Measurements from ENCODE around the gene DGKI. TPM values are rescaled to one million over a fixed set of nuclear protein-coding genes. Genes with fewer than 3 reads are reported as not detected.

The DGKI gene
- total and polyA plus RNA-seq, 2 donors (not counting 1 experiment from before 2014, with no cell fraction given): not detected

DNA sequence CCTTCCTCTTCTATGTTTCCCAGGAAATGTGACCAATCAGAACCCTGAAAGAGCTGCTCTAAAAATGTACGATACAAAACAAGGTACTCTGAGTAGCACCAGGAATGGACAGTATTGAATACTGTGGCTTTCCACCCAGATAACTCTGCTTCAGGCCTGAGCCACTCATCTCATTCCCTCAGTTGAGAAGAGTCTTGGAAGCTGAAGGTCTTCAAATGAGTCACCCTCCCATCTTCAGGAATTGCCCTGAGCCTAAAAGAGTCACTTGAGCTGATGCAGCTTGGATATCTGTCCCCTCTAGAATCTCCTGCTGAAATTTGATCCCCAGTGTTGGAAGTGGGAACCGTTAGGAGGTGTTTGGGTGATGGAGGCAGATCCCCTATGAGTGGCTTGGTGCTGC lies 210.4 kb downstream of the DGKI start:
- intact Hi-C loops (cut with micrococcal nuclease): no loop called here
- Histone ChIP-seq H4K20me1 (ENCODE audit: control insufficient read depth, insufficient read depth, low read length, poor library complexity, severe bottlenecking) (no peaks in the 10 kb centered on the region), H3K27me3 (replicated peaks in 1 of 4; ENCODE audit: control extremely low read depth in 1 of 4, control insufficient read depth in 3 of 4, insufficient read depth in 4 of 4, low read length in 3 of 4) (no peaks in the 10 kb centered on the region), H3K4me1 (ENCODE audit: control insufficient read depth in 2 of 2, insufficient read depth in 2 of 2, low read length in 2 of 2) (no peaks in the 10 kb centered on the region), H3K9ac (ENCODE audit: low read length) (no peak overlapping the region), H3K4me3 (ENCODE audit: control extremely low read depth in 1 of 5, extremely low read depth in 1 of 5, insufficient read depth in 1 of 5, low read depth in 2 of 5, low read length in 4 of 5) (no peak overlapping the region), H3K4me2 (replicated peaks; ENCODE audit: low read depth, low read length, poor library complexity, severe bottlenecking) (no peak overlapping the region), H3K9me3 (ENCODE audit: control extremely low read depth in 1 of 3, control insufficient read depth in 2 of 3, insufficient read depth in 1 of 3, low read length in 2 of 3) (no peaks in the 10 kb centered on the region), H3K27ac (ENCODE audit: low read length in 2 of 2) (no peak overlapping the region), H2AFZ (ENCODE audit: insufficient read depth, low read depth, low read length, poor library complexity, severe bottlenecking) (no peak overlapping the region), H3K79me2 (ENCODE audit: control insufficient read depth, insufficient read depth, low read length) (no peaks in the 10 kb centered on the region), H3K36me3 (replicated peaks in 1 of 2; ENCODE audit: control extremely low read depth in 1 of 2, control insufficient read depth in 1 of 2, extremely low read depth in 1 of 2, insufficient read depth in 2 of 2, low read length in 1 of 2) (no peaks in the 10 kb centered on the region)
- ChIA-PET POLR2A (no interaction called here), CTCF (no interaction called here)
- no peak for ATAC-seq (ENCODE audit: low read depth)
- no peaks in the 10 kb centered on the region for H3K4me1 Mint-ChIP-seq
- H3K4me3 Mint-ChIP-seq: no peak overlapping the region
- no peak for DNase-seq
- no peak overlapping the region for H3K27ac Mint-ChIP-seq
- H3K27me3 Mint-ChIP-seq: no peaks in the 10 kb centered on the region
- TF ChIP-seq CTCF (IDR thresholded peaks at IDR 0.05) (no peak), EZH2 (IDR thresholded peaks at IDR 0.05; ENCODE audit: borderline replicate concordance, insufficient read depth, low read depth, low read length, poor library complexity, severe bottlenecking) (no peak)
- H3K9me3 Mint-ChIP-seq (ENCODE audit: insufficient read depth): no peaks in the 10 kb centered on the region
- 60% methylated on average over 1 of the region's 2 CpGs for WGBS (ENCODE audit: insufficient coverage)

DNA sequence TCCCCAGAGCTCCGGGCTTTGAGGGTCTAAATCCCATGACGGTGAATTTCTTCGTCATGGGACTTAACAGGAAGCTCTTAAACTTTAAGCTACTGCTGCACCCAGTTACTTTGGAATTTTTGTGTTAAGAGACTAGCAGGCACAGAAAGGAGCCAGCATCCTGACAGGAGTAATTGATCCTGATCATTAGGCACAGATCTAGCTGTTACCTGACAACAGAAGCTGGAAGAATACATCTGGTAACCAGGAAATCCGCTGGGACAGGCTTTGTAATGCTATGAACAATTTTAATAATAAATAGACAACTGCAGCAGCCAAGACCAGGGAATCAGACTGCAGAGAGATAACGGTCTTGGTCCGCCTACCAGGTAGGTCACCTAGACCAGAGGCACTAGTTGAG lies 210.9 kb downstream of the DGKI start:
- no peak for TF ChIP-seq CTCF (IDR thresholded peaks at IDR 0.05)
- no peak for TF ChIP-seq EZH2 (IDR thresholded peaks at IDR 0.05; ENCODE audit: borderline replicate concordance, insufficient read depth, low read depth, low read length, poor library complexity, severe bottlenecking)
- ATAC-seq (ENCODE audit: low read depth): no peak
- no peaks in the 10 kb centered on the region for H3K9me3 ChIP-seq (ENCODE audit: control extremely low read depth in 1 of 3, control insufficient read depth in 2 of 3, insufficient read depth in 1 of 3, low read length in 2 of 3)
- intact Hi-C loops (cut with micrococcal nuclease): no loop called here
- H3K4me3 ChIP-seq (ENCODE audit: control extremely low read depth in 1 of 5, extremely low read depth in 1 of 5, insufficient read depth in 1 of 5, low read depth in 2 of 5, low read length in 4 of 5): no peak overlapping the region
- H3K36me3 ChIP-seq (replicated peaks in 1 of 2; ENCODE audit: control extremely low read depth in 1 of 2, control insufficient read depth in 1 of 2, extremely low read depth in 1 of 2, insufficient read depth in 2 of 2, low read length in 1 of 2): no peaks in the 10 kb centered on the region
- H3K4me2 ChIP-seq (replicated peaks; ENCODE audit: low read depth, low read length, poor library complexity, severe bottlenecking): no peak overlapping the region
- H3K79me2 ChIP-seq (ENCODE audit: control insufficient read depth, insufficient read depth, low read length): no peaks in the 10 kb centered on the region
- no peaks in the 10 kb centered on the region for H3K27me3 ChIP-seq (replicated peaks in 1 of 4; ENCODE audit: control extremely low read depth in 1 of 4, control insufficient read depth in 3 of 4, insufficient read depth in 4 of 4, low read length in 3 of 4)
- DNase-seq: no peak
- no peak overlapping the region for H3K9ac ChIP-seq (ENCODE audit: low read length)
- 95% methylated on average over 4 of the region's 6 CpGs for WGBS (ENCODE audit: insufficient coverage)
- no peaks in the 10 kb centered on the region for H3K4me1 Mint-ChIP-seq
- ChIA-PET POLR2A (no interaction called here), CTCF (interaction anchor here (0.7 to 0.9 kb wide), 2 partner anchors 10 to 18 kb away, joined by 3 read pairs; no protein-coding TSS in a partner anchor)
- no peaks in the 10 kb centered on the region for H4K20me1 ChIP-seq (ENCODE audit: control insufficient read depth, insufficient read depth, low read length, poor library complexity, severe bottlenecking)
- no peak overlapping the region for H3K4me3 Mint-ChIP-seq
- no peaks in the 10 kb centered on the region for H3K27me3 Mint-ChIP-seq
- no peaks in the 10 kb centered on the region for H3K9me3 Mint-ChIP-seq (ENCODE audit: insufficient read depth)
- no peak overlapping the region for H3K27ac ChIP-seq (ENCODE audit: low read length in 2 of 2)
- no peaks in the 10 kb centered on the region for H3K4me1 ChIP-seq (ENCODE audit: control insufficient read depth in 2 of 2, insufficient read depth in 2 of 2, low read length in 2 of 2)
- H2AFZ ChIP-seq (ENCODE audit: insufficient read depth, low read depth, low read length, poor library complexity, severe bottlenecking): no peak overlapping the region
- no peak overlapping the region for H3K27ac Mint-ChIP-seq

All from B cell (primary cell).